Urinary bladder (tissue), 4 donors: ENCODE data around the gene ACVR1B. TPM values are rescaled to one million over a fixed set of nuclear protein-coding genes. Genes with fewer than 3 reads are reported as not detected.

Source experiments
- DNase-seq: peaks from one replicate; pipeline ENCODE4 v3.0.0-alpha.2; 2015; ENCODE audit errors: extremely low spot score
- H3K27ac ChIP-seq: one replicate; pipeline ENCODE4 v1.5.1; 2013; ENCODE audit warnings: low read depth, mild to moderate bottlenecking, moderate library complexity
- H3K36me3 ChIP-seq: one replicate; pipeline ENCODE4 v1.6.1; 2013; ENCODE audit warnings: mild to moderate bottlenecking, moderate library complexity; ENCODE audit not compliant: insufficient read depth
- H3K4me1 ChIP-seq: one replicate; pipeline ENCODE4 v1.6.1; 2013; ENCODE audit warnings: mild to moderate bottlenecking, moderate library complexity; ENCODE audit not compliant: insufficient read depth
- H3K4me3 ChIP-seq: one replicate; pipeline ENCODE4 v1.5.1; 2013; ENCODE audit warnings: low read depth, low read length
- WGBS: extraction: QIAGEN DNeasy Blood & Tissue Kit; methylation state at CpG from one replicate; pipeline ENCODE4 v1.1.7; 2013; 5-methylcytosine and 5-hydroxymethylcytosine counted together
- polyA plus RNA-seq: library from polyadenylated mRNA; stranded (reverse); fragments of 200-250 nt; gene quantifications from one replicate; pipeline ENCODE4 v1.2.3, GENCODE V29; 2013
- total RNA-seq: library from RNA; depleted of rRNA; stranded (reverse); fragments of >200 nt; gene quantifications from one replicate; pipeline ENCODE4 v1.2.3, GENCODE V29; 2014
- donor health status: healthy with polysubstance abuse.
- donor health status: healthy.

The ACVR1B gene
- total and polyA plus RNA-seq, 2 donors: 9.5 to 14.8 TPM

DNA sequence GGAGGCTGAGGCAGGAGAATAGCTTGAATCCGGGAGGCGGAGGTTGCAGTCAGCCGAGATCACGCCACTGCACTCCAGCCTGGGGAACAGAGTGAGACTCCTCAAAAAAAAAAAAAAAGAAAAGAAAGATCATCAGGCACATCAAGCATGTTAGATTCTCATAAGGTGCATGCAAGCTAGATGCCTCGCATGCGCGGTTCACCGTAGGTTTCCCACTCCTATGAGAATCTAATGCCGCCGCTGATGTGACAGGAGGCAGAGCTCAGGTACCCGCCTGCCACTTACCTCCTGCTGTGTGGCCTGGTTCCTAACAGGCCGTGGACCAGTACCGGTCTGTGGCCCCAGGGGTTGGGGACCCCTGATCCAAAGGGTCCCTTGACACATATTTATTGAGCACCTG, 7.0 kb downstream of the ACVR1B start:
- DNase-seq: no peak
- no peak overlapping the region for H3K4me3 ChIP-seq
- H3K4me1 ChIP-seq: no peaks in the 10 kb centered on the region
- no peaks in the 10 kb centered on the region for H3K36me3 ChIP-seq
- H3K27ac ChIP-seq: no peak overlapping the region
- 97% methylated on average over 13 of the region's 13 CpGs for WGBS

- H3K36me3 ChIP-seq: no peaks in the 10 kb centered on the region
- WGBS: 50% methylated on average over 3 of the region's 3 CpGs
- no peak overlapping the region for H3K27ac ChIP-seq
- no peak overlapping the region for H3K4me3 ChIP-seq
- DNase-seq: no peak
- no peaks in the 10 kb centered on the region for H3K4me1 ChIP-seq
Measured at GRCh38 chr12:51959211-51959610, 7.7 kb downstream of the ACVR1B start.

DNA sequence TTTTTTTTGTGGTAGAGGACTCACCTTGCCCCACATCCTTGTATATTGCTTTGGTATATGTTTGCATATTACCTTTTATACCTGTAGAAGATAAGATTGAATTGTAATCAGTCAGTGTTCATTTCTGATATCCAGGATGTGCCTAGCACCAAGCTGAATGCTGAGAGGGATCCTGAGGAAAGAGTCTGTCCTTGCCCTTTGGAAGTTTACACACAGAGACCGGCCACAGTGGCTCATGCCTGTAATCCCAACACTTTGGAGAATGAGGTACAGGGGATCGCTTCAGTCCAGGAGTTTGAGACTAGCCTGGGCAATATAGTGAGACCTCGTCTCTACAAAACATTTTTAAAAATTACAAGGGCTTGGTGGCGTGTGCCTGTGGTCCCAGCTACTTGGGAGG, 8.4 kb downstream of the ACVR1B start:
- H3K4me3 ChIP-seq: no peak overlapping the region
- H3K4me1 ChIP-seq: no peaks in the 10 kb centered on the region
- H3K36me3 ChIP-seq: no peaks in the 10 kb centered on the region
- WGBS: 96% methylated on average over 4 of the region's 4 CpGs
- H3K27ac ChIP-seq: no peak overlapping the region
- no peak for DNase-seq

- no peak overlapping the region for H3K27ac ChIP-seq
- DNase-seq: no peak
- H3K4me3 ChIP-seq: no peak overlapping the region
- 84% methylated on average over 1 of the region's 1 CpG for WGBS
- H3K36me3 ChIP-seq: no peaks in the 10 kb centered on the region
- H3K4me1 ChIP-seq: no peaks in the 10 kb centered on the region
Measured at GRCh38 chr12:51960488-51960887, 9.0 kb downstream of the ACVR1B start.

DNA sequence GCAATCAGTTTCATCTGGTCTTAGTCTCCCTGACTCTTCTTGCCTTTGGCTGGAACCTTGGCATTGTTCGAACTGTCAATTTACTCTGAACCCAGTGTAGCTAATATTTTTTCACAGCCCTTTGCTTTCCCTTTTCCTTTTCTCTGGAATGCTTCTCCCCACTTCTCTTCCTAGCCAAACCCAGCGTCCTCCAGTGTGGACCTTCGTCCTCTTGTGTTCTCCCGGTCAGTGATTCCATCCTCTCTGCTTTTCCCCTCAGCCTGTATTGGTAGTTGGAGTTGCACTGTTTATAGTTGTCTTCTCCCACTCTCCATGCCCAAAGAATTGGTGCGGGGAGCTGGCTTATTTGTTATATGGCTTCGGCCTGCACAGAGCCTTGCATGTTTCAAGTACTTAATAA, 9.4 kb downstream of the ACVR1B start:
- Histone ChIP-seq H3K27ac (no peak overlapping the region), H3K4me1 (no peaks in the 10 kb centered on the region), H3K4me3 (no peak overlapping the region), H3K36me3 (no peaks in the 10 kb centered on the region)
- 96% methylated on average over 6 of the region's 6 CpGs for WGBS
- DNase-seq: no peak

DNA sequence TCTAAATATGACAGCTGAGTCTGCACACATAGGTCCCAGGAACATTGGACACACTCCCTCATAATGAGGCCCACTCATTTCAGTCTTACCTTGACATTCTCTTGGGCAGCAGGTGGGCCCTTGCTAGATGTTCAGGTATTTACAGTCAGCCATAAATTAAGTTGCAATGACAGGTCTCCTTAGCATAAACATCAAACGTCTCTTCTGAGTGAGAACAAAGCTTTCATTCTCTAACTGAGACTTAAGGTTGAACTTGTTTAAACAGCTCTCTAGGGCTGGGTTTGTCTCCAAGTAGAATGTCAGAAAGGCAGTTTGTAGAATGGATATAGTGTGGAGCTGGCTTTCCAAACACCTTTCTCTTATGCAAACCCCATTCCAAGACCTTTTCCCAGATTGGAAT, 10.3 kb downstream of the ACVR1B start:
- no peak for DNase-seq
- Histone ChIP-seq H3K4me3 (no peak overlapping the region), H3K4me1 (no peaks in the 10 kb centered on the region), H3K36me3 (no peaks in the 10 kb centered on the region), H3K27ac (no peak overlapping the region)
- 16% methylated on average over 1 of the region's 1 CpG for WGBS

- Histone ChIP-seq H3K36me3 (no peaks in the 10 kb centered on the region), H3K4me1 (no peaks in the 10 kb centered on the region), H3K27ac (no peak overlapping the region), H3K4me3 (no peak overlapping the region)
- no peak for DNase-seq
- WGBS: 75% methylated on average over 3 of the region's 3 CpGs
Measured at GRCh38 chr12:51962737-51963136, 11.2 kb downstream of the ACVR1B start.

- Histone ChIP-seq H3K27ac (no peak overlapping the region), H3K36me3 (no peaks in the 10 kb centered on the region), H3K4me3 (no peak overlapping the region), H3K4me1 (no peaks in the 10 kb centered on the region)
- 99% methylated on average over 4 of the region's 4 CpGs for WGBS
- no peak for DNase-seq
Measured at GRCh38 chr12:51963477-51963876, 12.0 kb downstream of the ACVR1B start.

- Histone ChIP-seq H3K36me3 (no peaks in the 10 kb centered on the region), H3K27ac (no peak overlapping the region), H3K4me3 (no peak overlapping the region), H3K4me1 (peaks cover 2% of the 10 kb centered on the region)
- WGBS: 95% methylated on average over 2 of the region's 2 CpGs
- no peak for DNase-seq
Measured at GRCh38 chr12:51969643-51970042, 18.1 kb downstream of the ACVR1B start.

- no peak overlapping the region for H3K4me3 ChIP-seq
- WGBS: 65% methylated on average over 13 of the region's 13 CpGs
- H3K36me3 ChIP-seq: no peaks in the 10 kb centered on the region
- DNase-seq: no peak
- H3K27ac ChIP-seq: no peak overlapping the region
- H3K4me1 ChIP-seq: peaks cover 2% of the 10 kb centered on the region
Measured at GRCh38 chr12:51970904-51971646, 19.6 kb downstream of the ACVR1B start.

DNA sequence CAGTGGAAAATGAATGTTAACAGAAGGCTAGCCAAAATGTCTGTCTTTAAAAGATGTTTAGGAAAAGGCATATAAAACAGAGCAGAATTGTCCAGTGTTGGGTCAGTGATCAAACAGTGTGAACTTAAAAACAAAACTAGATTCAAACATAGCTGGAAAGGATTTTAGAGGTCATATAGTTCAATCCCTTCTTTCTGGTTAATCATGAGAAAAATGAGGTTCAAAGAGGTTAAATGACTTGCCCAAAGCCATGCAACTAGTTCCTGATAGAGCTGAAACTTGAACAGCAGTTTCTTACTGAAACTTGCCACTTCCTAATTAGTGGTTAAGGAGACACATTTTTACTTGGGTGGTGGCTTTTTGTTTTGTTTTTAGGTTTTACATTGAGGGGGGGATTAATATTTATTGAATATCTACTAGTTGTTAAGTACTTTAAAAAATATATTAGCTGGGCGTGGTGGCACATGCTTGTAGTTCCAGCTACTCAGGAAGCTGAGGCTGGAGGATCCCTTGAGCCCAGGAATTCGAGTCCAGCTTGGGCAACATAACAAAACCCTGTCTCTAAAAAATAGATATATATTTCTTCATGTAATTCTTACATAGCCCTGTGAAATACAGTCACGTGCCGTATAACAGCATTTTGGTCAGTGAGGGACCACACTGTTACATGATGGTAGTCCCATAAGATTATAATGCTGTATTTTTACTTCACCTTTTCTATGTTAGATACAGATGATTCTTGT, 20.4 kb downstream of the ACVR1B start:
- 72% methylated on average over 4 of the region's 4 CpGs for WGBS
- Histone ChIP-seq H3K4me1 (peaks cover 2% of the 10 kb centered on the region), H3K4me3 (no peak overlapping the region), H3K27ac (no peak overlapping the region), H3K36me3 (no peaks in the 10 kb centered on the region)
- DNase-seq: no peak

DNA sequence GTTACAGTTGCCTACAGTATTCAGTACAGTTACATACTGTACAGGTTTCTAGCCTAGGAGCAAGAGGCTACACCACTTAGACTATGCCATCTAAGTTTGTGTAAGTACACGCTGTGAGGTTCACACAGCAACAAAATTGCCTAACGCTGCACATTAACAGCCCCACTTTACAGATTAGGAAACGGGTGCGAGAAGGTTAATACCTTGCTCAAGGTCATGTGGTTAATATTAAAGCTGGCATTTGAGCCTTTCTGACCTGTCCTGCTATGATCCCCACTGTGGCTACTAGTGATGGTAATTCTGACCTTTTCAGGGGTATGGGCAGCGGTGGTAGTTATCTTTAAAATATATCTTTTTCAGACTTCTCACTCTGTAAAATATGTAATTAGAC, 20.9 kb downstream of the ACVR1B start:
- H3K36me3 ChIP-seq: no peaks in the 10 kb centered on the region
- WGBS: 75% methylated on average over 5 of the region's 5 CpGs
- no peak overlapping the region for H3K4me3 ChIP-seq
- no peak for DNase-seq
- peaks cover 2% of the 10 kb centered on the region for H3K4me1 ChIP-seq
- no peak overlapping the region for H3K27ac ChIP-seq

GRCh38 chr12:51972849-51973273, 21.4 kb downstream of the ACVR1B start:
- WGBS: 50% methylated on average over 9 of the region's 9 CpGs
- H3K27ac ChIP-seq: no peak overlapping the region
- DNase-seq: no peak

DNA sequence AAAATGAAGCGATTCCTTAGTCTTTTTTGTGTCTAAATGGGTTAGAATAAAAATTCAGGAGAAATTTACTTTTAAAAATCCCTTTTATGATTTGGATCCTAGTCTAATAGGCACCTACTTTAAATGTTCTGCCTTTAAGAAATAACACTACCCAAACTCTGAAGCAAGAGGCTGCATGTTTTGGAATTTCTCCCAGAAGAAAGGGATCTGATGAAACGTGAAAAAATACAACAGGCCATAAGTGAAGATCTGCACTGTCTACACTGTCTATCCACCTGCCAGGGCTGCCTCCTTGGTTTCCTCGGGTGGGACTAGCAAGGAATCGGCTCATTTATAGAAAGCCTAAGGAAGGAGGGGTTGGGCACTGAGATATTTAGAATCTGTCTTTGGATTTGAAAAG, 22.1 kb downstream of the ACVR1B start:
- Histone ChIP-seq H3K27ac (no peak overlapping the region), H3K4me3 (no peak overlapping the region), H3K36me3 (no peaks in the 10 kb centered on the region), H3K4me1 (peaks cover 2% of the 10 kb centered on the region)
- DNase-seq: no peak
- WGBS: 49% methylated on average over 4 of the region's 4 CpGs

More at GRCh38 chr12:51972849-51973273, 21.4 kb downstream of the ACVR1B start:
- Histone ChIP-seq H3K36me3 (no peaks in the 10 kb centered on the region), H3K4me3 (no peak overlapping the region), H3K4me1 (peaks cover 2% of the 10 kb centered on the region)
